HepG2 (cell line): ENCODE measurements around the gene SH2D5.

Experiments used
- ELF3 ChIP-seq: IDR thresholded peaks from 2 replicates; pipeline ENCODE4 v1.6.1; 2016; ENCODE audit warnings: missing genetic modification reagents, missing compliant biosample characterization
- ZNF235 ChIP-seq: sonication (generic); formaldehyde crosslinking; IDR thresholded peaks from 2 replicates; pipeline ENCODE4 v1.8.1; 2023; ENCODE audit warnings: mild to moderate bottlenecking, missing genetic modification reagents, borderline replicate concordance
- TF ChIP-seq, protein P1 (sequence below): sonication (generic); formaldehyde crosslinking; IDR thresholded peaks from 2 replicates; pipeline ENCODE4 v1.4.0; 2020; ENCODE audit warnings: missing genetic modification reagents
- TF ChIP-seq, protein P2 (sequence below): sonication (generic); formaldehyde crosslinking; IDR thresholded peaks from 2 replicates; pipeline ENCODE4 v1.9.0; 2022; ENCODE audit warnings: missing genetic modification reagents, mild to moderate bottlenecking, borderline replicate concordance
- TF ChIP-seq, protein P3 (sequence below): sonication (generic); formaldehyde crosslinking; IDR thresholded peaks from 2 replicates; pipeline ENCODE4 v1.5.0; 2020; ENCODE audit warnings: mild to moderate bottlenecking, missing genetic modification reagents, moderate library complexity

DNA sequence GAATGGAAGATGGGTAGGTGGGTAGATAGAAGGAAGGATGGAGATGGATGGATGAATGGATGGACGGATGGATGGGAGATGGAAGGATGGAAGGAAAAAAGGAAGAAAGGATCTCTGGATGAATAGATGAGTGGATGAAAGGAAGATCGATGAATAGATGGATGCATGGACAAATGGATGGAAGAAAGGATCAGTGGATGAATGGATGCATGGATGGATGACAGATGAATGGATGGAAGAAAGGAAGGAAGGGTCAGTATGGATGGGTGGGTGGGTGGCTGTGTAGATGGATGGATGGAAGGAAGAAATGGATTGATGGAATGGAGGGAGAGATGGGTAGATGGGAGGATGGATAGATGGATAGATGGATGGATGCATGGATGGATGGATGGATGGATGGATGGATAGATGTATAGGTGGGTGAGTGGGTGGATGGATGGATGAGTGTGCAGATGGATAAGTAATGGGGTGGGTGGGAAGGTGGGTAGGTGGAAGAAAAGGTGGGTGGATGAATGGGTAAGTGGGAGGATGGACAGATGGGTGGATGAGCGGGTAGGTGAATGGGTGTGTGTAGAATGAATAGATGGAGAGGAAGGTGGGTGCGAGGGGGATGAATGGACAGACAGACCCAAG is 29.3 kb downstream of the SH2D5 start:
- TF ChIP-seq ZNF235 (CRISPR knock-in tag) = no peak
- TF ChIP-seq, protein P1, sequence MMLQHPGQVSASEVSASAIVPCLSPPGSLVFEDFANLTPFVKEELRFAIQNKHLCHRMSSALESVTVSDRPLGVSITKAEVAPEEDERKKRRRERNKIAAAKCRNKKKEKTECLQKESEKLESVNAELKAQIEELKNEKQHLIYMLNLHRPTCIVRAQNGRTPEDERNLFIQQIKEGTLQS (CRISPR knock-in tag) = no peak
- TF ChIP-seq, protein P2, sequence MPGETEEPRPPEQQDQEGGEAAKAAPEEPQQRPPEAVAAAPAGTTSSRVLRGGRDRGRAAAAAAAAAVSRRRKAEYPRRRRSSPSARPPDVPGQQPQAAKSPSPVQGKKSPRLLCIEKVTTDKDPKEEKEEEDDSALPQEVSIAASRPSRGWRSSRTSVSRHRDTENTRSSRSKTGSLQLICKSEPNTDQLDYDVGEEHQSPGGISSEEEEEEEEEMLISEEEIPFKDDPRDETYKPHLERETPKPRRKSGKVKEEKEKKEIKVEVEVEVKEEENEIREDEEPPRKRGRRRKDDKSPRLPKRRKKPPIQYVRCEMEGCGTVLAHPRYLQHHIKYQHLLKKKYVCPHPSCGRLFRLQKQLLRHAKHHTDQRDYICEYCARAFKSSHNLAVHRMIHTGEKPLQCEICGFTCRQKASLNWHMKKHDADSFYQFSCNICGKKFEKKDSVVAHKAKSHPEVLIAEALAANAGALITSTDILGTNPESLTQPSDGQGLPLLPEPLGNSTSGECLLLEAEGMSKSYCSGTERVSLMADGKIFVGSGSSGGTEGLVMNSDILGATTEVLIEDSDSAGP (CRISPR knock-in tag) = no peak
- no peak for TF ChIP-seq ELF3 (CRISPR knock-in tag)
- TF ChIP-seq, protein P3, sequence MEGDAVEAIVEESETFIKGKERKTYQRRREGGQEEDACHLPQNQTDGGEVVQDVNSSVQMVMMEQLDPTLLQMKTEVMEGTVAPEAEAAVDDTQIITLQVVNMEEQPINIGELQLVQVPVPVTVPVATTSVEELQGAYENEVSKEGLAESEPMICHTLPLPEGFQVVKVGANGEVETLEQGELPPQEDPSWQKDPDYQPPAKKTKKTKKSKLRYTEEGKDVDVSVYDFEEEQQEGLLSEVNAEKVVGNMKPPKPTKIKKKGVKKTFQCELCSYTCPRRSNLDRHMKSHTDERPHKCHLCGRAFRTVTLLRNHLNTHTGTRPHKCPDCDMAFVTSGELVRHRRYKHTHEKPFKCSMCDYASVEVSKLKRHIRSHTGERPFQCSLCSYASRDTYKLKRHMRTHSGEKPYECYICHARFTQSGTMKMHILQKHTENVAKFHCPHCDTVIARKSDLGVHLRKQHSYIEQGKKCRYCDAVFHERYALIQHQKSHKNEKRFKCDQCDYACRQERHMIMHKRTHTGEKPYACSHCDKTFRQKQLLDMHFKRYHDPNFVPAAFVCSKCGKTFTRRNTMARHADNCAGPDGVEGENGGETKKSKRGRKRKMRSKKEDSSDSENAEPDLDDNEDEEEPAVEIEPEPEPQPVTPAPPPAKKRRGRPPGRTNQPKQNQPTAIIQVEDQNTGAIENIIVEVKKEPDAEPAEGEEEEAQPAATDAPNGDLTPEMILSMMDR (CRISPR knock-in tag) = no peak
